GDM1 (cell line): ENCODE data around the gene TIGD6.
"Not testable (repeated sequence)": the region's sequence is repeated elsewhere in the genome, so short reads cannot be mapped to it uniquely, and the experiment has no call there.

ENCODE experiments used
- DNase-seq: peaks from one replicate; lab custom pipeline; 2025; lab: John Stamatoyannopoulos, UW

The TIGD6 gene

DNA sequence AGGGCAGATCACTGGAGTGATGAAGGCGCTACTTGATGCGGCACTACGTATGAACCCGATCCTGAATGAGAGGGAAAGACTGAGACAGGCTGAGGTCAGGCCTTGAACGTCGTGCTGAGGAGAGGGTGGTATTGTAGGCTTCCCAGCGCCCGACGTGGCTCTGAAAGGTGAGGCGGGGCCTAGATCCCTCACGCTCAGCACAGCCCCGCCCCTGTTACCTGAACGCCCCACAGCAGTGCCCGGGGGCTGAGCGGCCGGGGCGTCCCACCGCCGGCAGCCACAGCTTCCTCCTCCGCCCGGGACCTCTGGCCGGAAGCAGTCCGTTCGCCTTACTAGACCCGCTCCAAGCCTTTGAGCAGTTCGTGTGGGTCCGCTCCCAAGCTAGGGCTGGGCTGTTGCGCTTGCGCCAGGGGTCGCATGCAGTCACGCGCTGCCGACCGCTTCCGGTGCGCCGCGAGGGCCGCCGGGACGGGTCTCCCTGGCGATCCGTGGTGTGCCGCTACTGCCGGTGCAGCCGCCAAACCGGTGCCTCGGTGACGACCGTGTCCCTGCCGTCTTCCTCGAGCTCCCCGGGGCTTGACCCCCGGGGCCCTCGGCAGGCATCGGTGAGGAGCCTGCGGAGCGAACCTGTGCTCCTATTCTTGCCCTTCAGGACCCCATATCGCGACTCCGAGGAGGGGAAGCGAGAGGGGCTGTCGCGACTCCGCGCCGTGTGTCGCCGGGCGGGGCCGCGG, at the start of gene TIGD6, which contains the start of gene HMGXB3:
Gene TIGD6 (minus strand): TSS at position 399 of the 734 bp plus-strand sequence. CDS start 4,306 bp downstream, outside the sequence.
Gene HMGXB3 (plus strand): TSS at position 484 of the 734 bp plus-strand sequence. CDS start 4,114 bp downstream, outside the sequence.
- DNase-seq: peak; percentile 94

DNA sequence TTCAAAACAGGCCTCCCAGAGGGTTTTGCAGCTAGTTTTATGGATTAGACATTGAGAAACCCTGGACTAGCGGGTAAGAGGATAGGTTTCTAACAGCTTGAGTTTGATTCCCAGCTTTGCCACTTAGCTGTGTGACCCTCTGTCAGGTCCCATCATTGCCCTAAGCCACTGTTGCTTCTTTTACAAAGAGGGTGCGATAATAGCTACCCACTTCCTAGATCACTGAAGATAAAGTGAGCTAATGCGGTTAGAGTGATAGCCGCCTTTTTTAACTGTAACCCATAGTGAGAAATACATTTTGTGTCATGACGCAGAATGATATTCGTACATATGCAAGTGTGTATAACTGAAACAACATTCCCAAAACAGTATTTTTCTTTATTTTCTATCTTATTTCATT, 45.6 kb upstream of the TIGD6 start:
- no peak for DNase-seq

DNA sequence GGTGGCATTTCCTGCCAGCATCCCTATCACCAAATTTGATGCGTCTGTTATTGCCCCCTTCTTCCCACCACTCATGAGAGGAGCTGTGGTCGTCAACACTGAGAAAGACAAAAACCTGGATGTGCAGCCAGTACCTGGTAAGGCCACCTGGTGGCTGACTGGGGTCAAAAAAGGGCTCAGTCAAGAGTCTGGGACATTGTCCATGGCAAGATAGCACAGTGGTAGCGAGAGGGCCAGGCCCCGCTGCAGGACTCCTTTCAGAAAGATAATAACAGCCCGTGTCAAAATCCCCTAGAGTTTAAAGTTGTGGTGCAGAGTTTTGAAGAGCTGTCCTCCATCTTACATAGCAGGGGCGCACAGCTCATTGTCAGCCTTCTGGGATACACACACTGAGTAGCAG, 45.1 kb upstream of the TIGD6 start:
- DNase-seq: no peak

DNA sequence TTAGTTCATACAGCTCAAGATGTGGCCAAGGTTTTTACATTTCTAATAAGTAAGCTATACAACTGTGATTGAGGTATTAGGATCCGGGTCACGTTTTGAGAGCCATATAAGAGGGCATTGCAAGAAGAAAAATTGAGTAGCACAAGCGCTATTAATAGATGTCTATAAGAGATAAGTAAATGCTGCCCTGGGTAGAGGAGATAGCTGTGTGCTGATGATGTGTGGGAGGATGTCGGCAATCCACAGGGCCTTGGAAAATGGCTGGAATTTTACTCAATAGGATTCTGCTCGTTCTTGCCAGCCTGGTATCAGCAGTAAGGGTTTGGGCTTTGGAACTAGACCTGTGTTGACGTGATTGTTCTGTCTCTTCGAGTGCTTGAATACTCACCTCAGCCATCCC, 44.3 kb upstream of the TIGD6 start:
- DNase-seq: no peak

- no peak for DNase-seq
Observed at GRCh38 chr5:150044329-150044681, 43.9 kb upstream of the TIGD6 start.

GRCh38 chr5:150043657-150044328, 43.3 kb upstream of the TIGD6 start:
- DNase-seq: peak; percentile 34

DNA sequence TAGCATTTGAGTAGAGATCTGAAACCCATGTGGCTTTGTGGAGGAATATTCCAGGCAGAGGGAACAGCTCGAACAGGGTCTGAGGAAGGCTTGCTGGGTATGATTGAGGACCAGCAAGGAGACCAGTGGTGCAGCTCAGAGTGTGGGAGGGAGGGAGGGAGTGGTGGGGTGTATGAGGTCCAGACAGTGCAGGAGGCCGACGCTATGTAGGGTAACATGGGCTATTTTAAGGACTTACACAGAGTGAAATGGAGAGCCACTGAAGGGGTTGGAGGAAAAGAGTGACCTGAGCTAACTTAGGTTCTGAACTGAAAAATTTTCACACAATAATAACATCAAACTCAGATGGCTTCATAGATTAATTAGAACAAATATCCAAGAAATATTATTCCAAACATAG, 42.0 kb upstream of the TIGD6 start:
- no peak for DNase-seq

- DNase-seq: no peak
Observed at GRCh38 chr5:150038547-150038946, 38.1 kb upstream of the TIGD6 start.

- DNase-seq: no peak
Observed at GRCh38 chr5:150036513-150036912, 36.1 kb upstream of the TIGD6 start.

DNA sequence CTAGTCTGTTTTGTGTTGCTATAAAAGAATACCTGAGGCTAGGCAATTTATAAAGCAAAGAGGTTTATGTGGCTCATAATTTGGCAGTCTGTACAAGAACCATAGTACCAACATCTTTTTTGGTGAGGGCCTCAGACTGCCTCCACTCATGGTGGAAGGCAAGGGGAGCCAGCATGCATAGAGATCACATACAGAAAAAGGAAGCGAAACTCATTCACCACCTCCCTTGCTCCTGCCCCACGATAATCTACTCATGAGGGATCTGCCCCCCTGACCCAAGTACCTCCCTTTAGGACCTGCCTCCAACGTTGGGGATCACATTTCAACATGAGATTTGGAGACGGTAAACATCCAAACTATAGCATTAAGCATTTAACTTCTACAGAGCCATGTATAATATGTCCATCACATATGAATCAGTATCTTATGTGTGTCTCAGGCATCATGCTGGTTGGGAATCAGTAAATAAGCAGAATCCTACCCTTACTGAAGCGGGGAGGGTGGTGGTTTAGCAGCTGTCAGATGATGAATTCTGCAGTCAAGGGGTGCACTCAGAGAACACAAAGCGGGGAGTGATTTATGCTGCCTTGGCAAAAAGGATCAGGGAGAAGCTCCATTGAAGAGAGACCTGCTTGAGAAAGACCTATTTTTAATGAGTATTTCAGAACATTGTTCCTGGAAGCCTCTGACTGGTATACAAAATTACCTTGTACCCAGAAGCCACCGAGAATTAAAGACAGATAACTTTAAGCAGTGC, 34.9 kb upstream of the TIGD6 start:
- DNase-seq: no peak

- DNase-seq: no peak
Observed at GRCh38 chr5:150034662-150035061, 34.2 kb upstream of the TIGD6 start.

GRCh38 chr5:150033334-150033733, 32.9 kb upstream of the TIGD6 start:
- DNase-seq: no peak

- not testable (repeated sequence) for DNase-seq
Observed at GRCh38 chr5:150028047-150028446, 27.6 kb upstream of the TIGD6 start.

DNA sequence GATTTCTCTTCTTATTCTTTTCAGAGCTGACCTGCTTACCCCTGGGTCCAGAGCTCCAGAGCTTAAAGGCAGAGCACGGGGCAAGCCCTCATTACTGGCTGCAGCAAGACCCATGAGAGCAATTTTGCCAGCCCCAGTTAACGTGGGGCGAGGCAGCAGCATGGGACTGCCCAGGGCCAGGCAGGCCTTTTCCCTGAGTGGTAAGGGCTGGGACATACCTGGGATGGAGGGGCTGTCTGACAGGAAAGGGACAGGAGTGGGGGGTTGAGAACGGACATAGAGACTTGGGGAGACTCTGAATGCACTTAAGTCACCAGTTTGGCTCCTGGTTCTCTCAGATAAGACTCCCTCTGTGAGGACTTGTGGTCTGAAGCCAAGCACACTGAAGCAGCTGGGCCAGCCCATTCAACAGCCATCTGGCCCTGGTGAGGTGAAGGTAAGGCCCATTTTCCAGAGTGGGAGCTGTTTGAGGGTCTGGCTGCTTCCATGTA, 26.3 kb upstream of the TIGD6 start:
- DNase-seq: no peak

DNA sequence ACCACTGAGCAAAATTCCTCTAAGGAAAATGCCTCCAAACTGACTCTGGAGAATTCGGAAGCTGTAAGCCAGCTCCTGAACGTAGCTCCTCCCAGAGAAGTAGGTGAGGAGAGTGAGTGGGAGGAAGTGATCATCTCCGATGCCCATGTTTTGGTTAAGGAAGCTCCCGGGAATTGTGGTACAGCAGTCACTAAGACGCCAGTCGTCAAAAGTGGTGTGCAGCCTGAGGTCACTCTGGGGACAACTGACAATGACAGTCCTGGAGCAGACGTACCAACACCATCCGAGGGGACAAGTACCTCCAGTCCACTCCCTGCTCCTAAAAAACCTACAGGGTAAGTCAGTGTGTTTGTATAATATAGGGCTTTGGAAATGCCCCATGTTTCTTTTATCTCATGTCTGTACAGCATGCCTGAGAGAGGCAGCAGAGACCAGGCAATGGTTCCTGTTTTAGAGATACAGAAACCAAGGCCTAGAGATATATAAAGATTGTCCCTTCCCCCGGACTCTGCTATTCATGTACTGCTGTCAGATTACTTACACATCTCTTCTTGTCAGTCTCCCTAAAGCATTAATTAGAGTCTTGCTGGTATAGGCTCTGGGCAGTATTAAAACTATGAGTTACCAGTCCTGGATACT, 24.0 kb upstream of the TIGD6 start:
- peak; percentile 25 for DNase-seq

DNA sequence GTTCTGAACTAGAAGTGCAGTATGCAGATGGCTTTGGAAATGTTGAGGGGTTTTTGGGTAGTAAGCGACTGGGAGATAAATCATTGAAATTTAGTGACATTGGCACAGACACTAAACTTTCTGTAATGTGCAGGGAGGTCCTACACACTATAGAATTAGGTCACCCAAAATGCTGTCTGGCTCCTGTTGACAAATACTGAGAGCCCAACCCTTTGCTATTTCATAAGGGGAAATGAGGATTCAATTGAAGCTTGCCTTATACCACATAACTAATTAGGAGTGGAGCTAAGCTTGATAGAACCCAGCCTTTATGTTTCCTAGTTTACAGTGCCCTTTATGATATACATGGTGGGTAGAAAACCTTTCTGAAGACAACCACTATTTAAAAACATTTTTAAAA, 22.7 kb upstream of the TIGD6 start:
- no peak for DNase-seq

DNA sequence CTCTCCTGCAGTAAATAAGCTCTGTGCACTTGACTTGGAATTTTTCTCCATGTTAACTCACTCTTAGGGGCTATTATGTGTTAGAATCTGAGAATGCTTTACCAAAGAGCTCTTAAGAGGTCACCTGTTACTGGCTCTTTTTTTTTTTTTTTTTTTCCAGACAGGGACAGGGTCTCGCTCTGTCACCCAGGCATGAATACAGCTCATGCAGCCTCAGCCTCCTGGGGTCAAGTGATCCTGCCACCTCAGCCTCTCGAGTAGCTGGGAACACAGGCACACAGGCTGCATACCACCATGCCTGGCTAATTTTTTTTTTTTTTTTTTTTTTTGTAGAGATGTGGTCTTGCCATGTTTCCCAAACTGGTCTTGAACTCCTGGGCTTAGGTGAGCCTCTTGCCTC, 22.2 kb upstream of the TIGD6 start:
- no peak for DNase-seq

DNA sequence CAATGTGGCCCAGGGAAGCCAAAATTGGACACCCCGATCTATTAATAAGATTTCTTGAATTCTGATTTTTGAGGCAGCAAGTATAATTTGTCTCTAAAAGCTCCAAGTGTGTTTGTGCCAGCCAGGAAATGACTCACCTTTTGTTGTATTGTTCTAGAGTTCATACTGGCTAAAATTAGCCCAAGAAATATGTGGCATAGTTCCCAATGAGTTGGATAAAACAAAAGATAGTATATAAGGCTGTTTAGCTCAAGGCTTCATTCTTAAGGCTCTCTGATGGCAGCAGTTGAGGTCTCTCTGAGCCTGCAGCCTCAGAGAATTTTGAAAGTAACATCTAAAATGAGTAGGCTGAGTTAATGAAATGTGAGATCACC, 21.7 kb upstream of the TIGD6 start:
- DNase-seq: no peak

DNA sequence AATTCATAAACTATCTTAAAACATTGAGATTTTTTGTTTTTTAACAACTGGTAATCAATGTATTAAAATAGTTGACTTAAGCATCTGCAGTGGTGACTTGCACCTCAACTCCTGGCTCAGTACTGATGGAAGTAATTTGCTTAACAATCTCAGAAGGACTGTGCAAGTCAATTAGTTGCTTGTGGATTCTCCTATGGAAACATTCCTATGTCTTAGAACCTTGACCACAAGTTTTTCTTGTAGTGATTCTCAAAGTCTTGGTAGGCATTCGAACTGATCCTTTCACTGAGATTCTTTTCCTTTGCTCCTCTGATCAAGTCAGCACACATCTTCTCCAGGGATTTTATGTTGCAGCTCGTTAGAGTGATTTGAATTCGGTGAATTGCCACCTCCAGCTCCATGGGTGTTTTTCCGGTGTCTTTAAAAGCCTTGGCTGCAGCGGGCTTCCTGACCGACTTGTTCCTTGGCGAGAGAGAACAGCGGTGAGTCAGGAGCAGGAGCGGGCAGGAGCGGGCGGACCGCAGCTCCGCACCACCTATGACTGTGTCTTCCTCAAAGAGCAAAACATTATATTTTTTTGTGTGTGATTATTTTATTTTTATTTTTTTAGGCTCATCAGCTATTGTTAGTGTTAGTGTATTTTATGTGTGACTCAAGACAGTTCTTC, 21.2 kb upstream of the TIGD6 start:
- DNase-seq: no peak

DNA sequence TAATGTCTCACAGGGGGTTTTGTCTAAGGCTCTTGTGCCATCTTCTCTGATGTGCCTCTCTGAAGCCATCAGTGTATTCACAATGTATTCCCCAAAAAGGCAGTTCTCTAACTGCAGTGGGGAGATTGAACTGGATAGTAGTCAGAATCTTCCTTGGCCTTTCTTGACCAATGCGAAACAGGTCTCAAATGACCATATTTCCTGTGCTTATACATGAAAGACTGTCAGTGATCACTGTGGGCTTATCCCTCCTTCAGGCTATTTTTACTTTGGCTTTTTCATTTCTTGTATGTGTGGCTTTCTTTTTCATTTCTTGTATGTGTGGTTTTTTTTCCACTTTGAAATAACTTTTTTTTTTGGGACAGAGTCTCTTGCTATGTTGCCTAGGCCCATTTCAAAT, 19.8 kb upstream of the TIGD6 start:
- DNase-seq: no peak

GRCh38 chr5:150017226-150018005, 17.0 kb upstream of the TIGD6 start:
- no peak for DNase-seq
